HuH-7 (cell line): Measurements from ENCODE around the gene PI4KA.
A peak's percentile ranks its signal among the peaks of the same experiment; 100 is the strongest.
"Not testable (repeated sequence)": the region's sequence is repeated elsewhere in the genome, so short reads cannot be mapped to it uniquely, and the experiment has no call there.

Source experiments
- DNase-seq: peaks from one replicate; pipeline ENCODE4 v3.0.0; 2011; ENCODE audit warnings: low spot score

PI4KA gene

GRCh38 chr22:20775342-20775895, 83.2 kb downstream of the PI4KA start:
- no peak for DNase-seq

GRCh38 chr22:20774882-20775281, 83.7 kb downstream of the PI4KA start:
- no peak for DNase-seq

- DNase-seq, result peak; percentile 70
These were observed 84.8 kb downstream of the PI4KA start, which contains the start of gene SERPIND1 for GRCh38 chr22:20773793-20774212. TSS of gene SERPIND1 (plus strand) at chr22:20774113. CDS start at chr22:20779313, 5,200 bp downstream.

GRCh38 chr22:20771918-20772625, 86.5 kb downstream of the PI4KA start:
- peak; percentile 68 for DNase-seq

- DNase-seq, result not testable (repeated sequence)
These were observed 89.2 kb downstream of the PI4KA start for GRCh38 chr22:20769496-20769826.

- DNase-seq, result no peak
These were observed 92.1 kb downstream of the PI4KA start for GRCh38 chr22:20766530-20766929.

GRCh38 chr22:20765938-20766337, 92.7 kb downstream of the PI4KA start:
- DNase-seq, result no peak

GRCh38 chr22:20764729-20765128, 93.9 kb downstream of the PI4KA start:
- no peak for DNase-seq

- DNase-seq, result no peak
These were observed 94.2 kb downstream of the PI4KA start for GRCh38 chr22:20764471-20764720.

GRCh38 chr22:20763630-20764470, 94.8 kb downstream of the PI4KA start:
- DNase-seq, result no peak

- no peak for DNase-seq
These were observed 96.3 kb downstream of the PI4KA start for GRCh38 chr22:20762233-20762796.

- DNase-seq, result no peak
These were observed 97.1 kb downstream of the PI4KA start for GRCh38 chr22:20761536-20761935.

- DNase-seq, result no peak
These were observed 98.5 kb downstream of the PI4KA start for GRCh38 chr22:20760084-20760483.

- peak; percentile 54 for DNase-seq
These were observed 99.9 kb downstream of the PI4KA start for GRCh38 chr22:20758688-20759087.

GRCh38 chr22:20756846-20757245, 101.8 kb downstream of the PI4KA start:
- DNase-seq, result no peak

- DNase-seq, result no peak
These were observed 105.7 kb downstream of the PI4KA start for GRCh38 chr22:20752873-20753272.

- DNase-seq, result no peak
These were observed 106.4 kb downstream of the PI4KA start for GRCh38 chr22:20752104-20752741.

GRCh38 chr22:20751185-20751851, 107.3 kb downstream of the PI4KA start:
- peak; percentile 60 for DNase-seq

- no peak for DNase-seq
These were observed 108.0 kb downstream of the PI4KA start for GRCh38 chr22:20750461-20751184.

GRCh38 chr22:20749453-20749852, 109.2 kb downstream of the PI4KA start:
- DNase-seq, result no peak

- DNase-seq, result no peak
These were observed 109.7 kb downstream of the PI4KA start for GRCh38 chr22:20748731-20749428.
